ENCODE measurements around the gene SLC35A5.

DNA sequence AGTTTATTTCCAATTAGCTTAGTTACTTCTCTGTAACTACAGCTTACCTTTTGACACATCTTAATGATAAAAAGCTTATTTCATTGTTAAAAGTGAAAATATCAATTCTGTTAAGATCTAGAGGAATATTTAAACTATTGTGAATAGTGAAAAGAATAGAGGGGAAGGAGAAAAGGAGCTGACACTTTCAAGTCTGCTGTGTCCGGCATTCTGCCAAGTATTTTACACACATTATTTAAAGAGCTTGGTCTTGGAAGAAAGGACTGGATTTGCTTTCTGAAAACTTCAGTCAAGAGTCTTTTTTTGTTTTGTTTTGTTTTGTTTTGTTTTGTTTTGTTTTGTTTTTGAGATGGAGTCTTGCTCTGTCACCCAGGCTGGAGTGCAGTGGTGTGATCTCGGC, 44.3 kb downstream of the SLC35A5 start:
- TF ChIP-seq ISL1 (CRISPR knock-in tag; IDR thresholded peaks at IDR 0.05) (no peak), ZFP3 (CRISPR knock-in tag; IDR thresholded peaks at IDR 0.05) (no peak), SNAI2 (CRISPR knock-in tag; IDR thresholded peaks at IDR 0.05) (no peak), ZC3H10 (CRISPR knock-in tag; IDR thresholded peaks at IDR 0.05) (no peak), ESRRG (CRISPR knock-in tag; IDR thresholded peaks at IDR 0.05) (no peak)

Data from SK-N-SH treated with all-trans-retinoic acid at 6 μM for 48 hours (cell line).